GM06990 (cell line): ENCODE data around the gene EPS15.

ENCODE experiments used
- DNase-seq: peaks from one replicate; pipeline ENCODE4 v3.0.0-alpha.2; 2011; ENCODE audit not compliant: insufficient read length; ENCODE audit errors: extremely low read depth
- H3K27me3 ChIP-seq: replicated peaks from 2 replicates; pipeline ENCODE4 v1.6.0; 2011; ENCODE audit warnings: low read length; ENCODE audit not compliant: control insufficient read depth, insufficient read depth
- H3K36me3 ChIP-seq: 2 replicates; pipeline ENCODE4 v1.5.1; 2011; ENCODE audit warnings: low read length; ENCODE audit not compliant: control insufficient read depth, insufficient read depth
- H3K4me3 ChIP-seq: replicated peaks from 2 replicates; pipeline ENCODE4 v1.5.1; 2011; ENCODE audit warnings: low read depth, mild to moderate bottlenecking, control low read depth, low read length
- TF ChIP-seq, protein P1 (sequence below): IDR thresholded peaks from 2 replicates; pipeline ENCODE4 v1.5.1; 2011; ENCODE audit warnings: low read length, control low read depth, mild to moderate bottlenecking, inconsistent platforms; ENCODE audit not compliant: insufficient read depth, poor library complexity, severe bottlenecking

The EPS15 gene

DNA sequence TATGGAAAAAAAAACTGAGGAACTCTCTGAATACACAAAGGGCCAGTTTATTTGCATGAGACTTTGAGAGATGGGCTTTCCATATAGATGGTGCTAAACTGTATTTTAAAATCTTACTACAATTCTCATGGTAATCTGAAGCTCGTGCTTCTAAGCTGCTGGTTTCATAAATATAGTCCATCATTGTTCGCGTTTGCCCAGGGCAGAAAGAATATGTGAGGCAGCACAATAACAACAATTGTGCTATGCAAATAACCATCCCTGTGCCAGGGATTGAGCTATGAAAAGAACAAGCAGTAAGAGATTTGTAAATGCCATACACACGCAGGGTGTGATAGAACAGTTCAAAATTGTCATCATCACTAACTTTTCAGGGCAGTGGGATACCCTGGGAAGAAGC is 4.9 kb upstream of the EPS15 start:
- Histone ChIP-seq H3K27me3 (no peaks in the 10 kb centered on the region), H3K36me3 (no peaks in the 10 kb centered on the region), H3K4me3 (no peak overlapping the region)
- no peak for DNase-seq
- TF ChIP-seq, protein P1, sequence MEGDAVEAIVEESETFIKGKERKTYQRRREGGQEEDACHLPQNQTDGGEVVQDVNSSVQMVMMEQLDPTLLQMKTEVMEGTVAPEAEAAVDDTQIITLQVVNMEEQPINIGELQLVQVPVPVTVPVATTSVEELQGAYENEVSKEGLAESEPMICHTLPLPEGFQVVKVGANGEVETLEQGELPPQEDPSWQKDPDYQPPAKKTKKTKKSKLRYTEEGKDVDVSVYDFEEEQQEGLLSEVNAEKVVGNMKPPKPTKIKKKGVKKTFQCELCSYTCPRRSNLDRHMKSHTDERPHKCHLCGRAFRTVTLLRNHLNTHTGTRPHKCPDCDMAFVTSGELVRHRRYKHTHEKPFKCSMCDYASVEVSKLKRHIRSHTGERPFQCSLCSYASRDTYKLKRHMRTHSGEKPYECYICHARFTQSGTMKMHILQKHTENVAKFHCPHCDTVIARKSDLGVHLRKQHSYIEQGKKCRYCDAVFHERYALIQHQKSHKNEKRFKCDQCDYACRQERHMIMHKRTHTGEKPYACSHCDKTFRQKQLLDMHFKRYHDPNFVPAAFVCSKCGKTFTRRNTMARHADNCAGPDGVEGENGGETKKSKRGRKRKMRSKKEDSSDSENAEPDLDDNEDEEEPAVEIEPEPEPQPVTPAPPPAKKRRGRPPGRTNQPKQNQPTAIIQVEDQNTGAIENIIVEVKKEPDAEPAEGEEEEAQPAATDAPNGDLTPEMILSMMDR, result no peak

DNA sequence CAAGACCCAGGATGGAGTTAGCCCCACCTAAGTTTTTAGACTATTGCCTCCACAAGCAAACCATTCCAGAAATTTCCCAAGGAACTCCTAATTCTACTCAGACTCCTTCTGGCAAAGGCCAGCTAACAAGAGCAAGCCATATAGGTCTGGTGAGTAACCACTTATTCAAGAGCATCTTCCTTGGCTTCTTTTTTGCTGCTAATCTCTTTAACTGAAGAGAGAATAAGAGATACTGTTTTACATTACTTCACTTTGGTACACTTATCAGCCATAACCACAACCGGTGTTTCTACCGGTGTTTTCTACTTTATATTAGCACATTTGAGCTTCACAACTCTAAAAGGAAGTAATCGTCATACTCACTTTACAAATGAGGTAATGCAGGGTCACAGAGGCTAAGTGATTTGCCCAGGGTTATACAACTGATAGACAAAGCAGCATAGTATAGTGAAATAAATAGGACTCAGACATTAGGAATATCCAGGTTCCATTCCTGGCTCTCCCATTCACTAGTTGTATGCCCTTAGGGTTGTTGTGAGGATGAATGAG is 1.7 kb upstream of the EPS15 start:
- no peaks in the 10 kb centered on the region for H3K27me3 ChIP-seq
- TF ChIP-seq, protein P1, result no peak
- H3K4me3 ChIP-seq, result no peak overlapping the region
- no peak for DNase-seq
- H3K36me3 ChIP-seq, result no peaks in the 10 kb centered on the region

DNA sequence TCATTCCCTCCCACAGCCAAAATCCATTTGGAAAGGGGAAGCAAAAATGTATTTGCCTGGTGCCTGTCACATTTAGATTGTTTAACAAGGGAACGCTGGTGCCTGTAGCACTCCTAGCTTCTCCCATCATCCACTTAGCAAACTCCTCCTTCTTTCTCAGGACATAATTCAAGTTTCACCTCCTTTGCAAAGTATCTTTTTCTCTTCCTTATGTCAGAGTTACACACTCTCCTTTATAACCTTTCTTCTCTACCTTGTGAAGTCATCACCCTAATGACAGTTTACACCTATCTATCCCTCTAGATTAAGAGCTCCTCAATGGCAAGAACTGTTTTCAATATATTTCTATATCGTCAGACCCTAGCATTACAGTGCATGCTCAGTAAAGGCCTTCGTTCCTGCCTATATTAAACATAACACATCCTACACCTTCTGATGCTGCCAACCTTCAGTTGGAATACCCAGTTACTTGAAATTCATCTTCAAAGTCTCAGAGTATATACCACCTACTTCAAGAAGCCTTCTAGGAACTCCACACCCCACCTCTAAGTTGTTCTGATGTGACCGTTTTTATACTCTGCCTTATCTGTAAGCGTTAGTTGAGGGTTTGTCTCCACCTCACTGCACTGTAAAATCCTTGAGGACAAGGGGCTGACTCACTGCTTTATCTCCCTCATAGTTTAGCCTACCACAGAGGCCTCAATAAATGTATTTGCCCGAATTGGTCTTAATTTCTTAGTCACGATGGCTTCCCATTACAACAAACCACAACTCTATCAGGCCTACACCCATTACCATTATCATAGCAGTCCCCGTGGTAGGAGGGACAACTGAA is 1.0 kb upstream of the EPS15 start:
- Histone ChIP-seq H3K36me3 (no peaks in the 10 kb centered on the region), H3K4me3 (no peak overlapping the region), H3K27me3 (no peaks in the 10 kb centered on the region)
- TF ChIP-seq, protein P1, result no peak
- DNase-seq, result no peak

DNA sequence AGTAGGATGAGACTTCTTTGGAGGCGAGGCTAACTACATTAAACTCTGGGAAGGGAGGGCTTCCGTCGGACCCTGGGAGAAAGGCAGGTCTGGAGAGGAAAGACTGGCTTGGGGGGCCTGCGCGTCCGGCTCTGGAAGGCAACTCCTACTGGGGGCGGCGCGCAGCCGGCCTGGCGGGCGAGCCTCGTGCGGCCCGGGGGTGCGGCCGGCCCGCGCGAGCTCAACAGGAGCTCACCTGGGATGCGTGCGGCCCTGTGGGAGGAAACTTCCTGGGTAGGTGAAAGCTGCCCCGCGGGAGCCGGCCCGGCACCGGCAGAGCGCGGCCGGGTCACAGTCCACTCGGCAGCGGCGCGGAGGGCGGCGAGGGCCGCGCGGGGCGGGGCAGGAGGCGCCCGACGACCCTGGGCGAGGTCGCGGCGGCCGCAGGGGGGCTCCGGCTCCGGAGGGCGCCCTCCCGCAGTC is 449 bp downstream of the EPS15 start:
- TF ChIP-seq, protein P1, result no peak
- no peak for DNase-seq
- Histone ChIP-seq H3K36me3 (no peaks in the 10 kb centered on the region), H3K27me3 (no peaks in the 10 kb centered on the region), H3K4me3 (peak overlapping the region; percentile 93)

DNA sequence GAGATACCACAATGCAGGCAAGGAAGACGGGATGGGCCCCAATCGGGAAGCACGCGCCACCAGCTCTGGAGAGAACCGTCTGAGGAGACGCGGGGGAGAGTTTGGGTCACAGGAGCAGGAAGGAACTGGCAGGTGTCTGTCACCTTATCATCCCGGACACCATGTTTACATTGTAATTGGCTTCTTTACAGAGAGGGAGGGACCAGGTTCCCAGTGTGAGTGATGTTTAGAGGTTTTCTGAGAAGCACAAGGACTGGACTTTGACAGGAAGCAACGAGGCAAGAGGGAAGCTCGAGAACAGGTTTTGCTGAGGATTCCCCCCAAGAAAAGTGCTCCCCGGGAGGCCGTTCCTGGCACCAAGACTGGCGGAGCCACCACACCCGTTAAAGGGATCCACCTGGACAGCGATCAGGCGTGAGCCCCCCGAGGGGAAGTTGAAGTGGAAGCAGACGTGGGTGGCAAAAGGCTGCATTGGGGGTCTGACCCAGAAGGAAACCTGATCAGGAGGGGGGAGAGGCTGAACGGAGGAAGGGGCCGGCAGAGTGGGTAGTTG is 957 bp downstream of the EPS15 start:
- TF ChIP-seq, protein P1, result no peak
- H3K36me3 ChIP-seq, result no peaks in the 10 kb centered on the region
- DNase-seq, result peak; percentile 66
- peak overlapping the region; percentile 93 for H3K4me3 ChIP-seq
- H3K27me3 ChIP-seq, result no peaks in the 10 kb centered on the region
